HEK293 (cell line): Measurements from ENCODE around the gene SYNGR1.

ENCODE experiments used
- CTCF ChIA-PET: fragments of 350-600 bp; formaldehyde crosslinking; extraction: SDS; loops from one replicate; lab custom pipeline; 2021; ENCODE audit warnings: antibody characterized with exemption; lab: Yijun Ruan, JAX
- POLR2A ChIA-PET: fragments of 300-600 bp; formaldehyde crosslinking; extraction: SDS; loops from one replicate; lab custom pipeline; 2020; ENCODE audit warnings: antibody characterized with exemption, inconsistent platforms; lab: Yijun Ruan, JAX
- H3K27ac ChIP-seq: fragments of 200-500 bp; sonication (Bioruptor generic); 2 replicates; pipeline ENCODE4 v1.5.1; 2014; ENCODE audit warnings: low read depth, low read length, control low read depth, inconsistent platforms; ENCODE audit errors: extremely low read depth
- H3K36me3 ChIP-seq, 2 experiments: fragments of 200-500 bp in 1 of 2; sonication (Bioruptor generic) in 1 of 2; 1 replicate in 1 of 2; 2 replicates in 1 of 2; pipeline ENCODE4 v1.5.1; 2014 to 2017; ENCODE audit warnings: inconsistent platforms in 2 of 2, low read length in 2 of 2; ENCODE audit not compliant: control insufficient read depth in 2 of 2, insufficient read depth in 1 of 2
- H3K4me1 ChIP-seq: fragments of 200-500 bp; sonication (Bioruptor generic); 2 replicates; pipeline ENCODE4 v1.5.1; 2014; ENCODE audit warnings: mild to moderate bottlenecking, low read length, inconsistent platforms; ENCODE audit not compliant: control insufficient read depth, insufficient read depth
- H3K4me3 ChIP-seq: 2 replicates; pipeline ENCODE4 v1.5.1; 2011; ENCODE audit warnings: low read depth, mild to moderate bottlenecking, control low read depth, low read length, moderate library complexity
- H3K9me3 ChIP-seq: fragments of 200-500 bp; sonication (Bioruptor generic); 2 replicates; pipeline ENCODE4 v1.5.1; 2014; ENCODE audit warnings: low read depth, low read length, inconsistent platforms; ENCODE audit not compliant: control insufficient read depth, insufficient read depth
- ELK4 ChIP-seq: IDR thresholded peaks from 2 replicates; pipeline ENCODE4 v1.6.1; 2011; ENCODE audit warnings: mild to moderate bottlenecking, low read depth, low read length, borderline replicate concordance
- KLF16 ChIP-seq: fragments of 450-650 bp; formaldehyde crosslinking; IDR thresholded peaks from 2 replicates; pipeline ENCODE4 v1.5.1; 2017; ENCODE audit warnings: missing biosample characterization, missing genetic modification characterization
- KLF7 ChIP-seq: fragments of 450-650 bp; formaldehyde crosslinking; IDR thresholded peaks from 2 replicates; pipeline ENCODE4 v1.5.1; 2016; ENCODE audit warnings: missing biosample characterization, missing genetic modification characterization, borderline replicate concordance
- KLF9 ChIP-seq: fragments of 450-650 bp; formaldehyde crosslinking; IDR thresholded peaks from 2 replicates; pipeline ENCODE4 v1.5.1; 2016; ENCODE audit warnings: missing biosample characterization, missing genetic modification characterization, low read depth
- PATZ1 ChIP-seq: fragments of 450-650 bp; formaldehyde crosslinking; IDR thresholded peaks from 2 replicates; pipeline ENCODE4 v1.5.1; 2016; ENCODE audit warnings: missing biosample characterization, missing genetic modification characterization
- PRDM2 ChIP-seq: fragments of 450-650 bp; formaldehyde crosslinking; IDR thresholded peaks from 2 replicates; pipeline ENCODE4 v1.5.1; 2016; ENCODE audit warnings: missing biosample characterization, missing genetic modification characterization, borderline replicate concordance
- SCRT2 ChIP-seq: fragments of 450-650 bp; formaldehyde crosslinking; IDR thresholded peaks from 2 replicates; pipeline ENCODE4 v1.5.1; 2016; ENCODE audit warnings: missing biosample characterization, missing genetic modification characterization
- YY1 ChIP-seq: fragments of 450-650 bp; formaldehyde crosslinking; IDR thresholded peaks from 2 replicates; pipeline ENCODE4 v1.5.1; 2018; ENCODE audit warnings: missing biosample characterization, missing genetic modification characterization
- ZBTB17 ChIP-seq: fragments of 450-650 bp; formaldehyde crosslinking; IDR thresholded peaks from 2 replicates; pipeline ENCODE4 v1.5.1; 2016; ENCODE audit warnings: missing biosample characterization, missing genetic modification characterization
- ZBTB8A ChIP-seq: fragments of 450-650 bp; formaldehyde crosslinking; IDR thresholded peaks from 2 replicates; pipeline ENCODE4 v1.5.1; 2016; ENCODE audit warnings: missing biosample characterization, missing genetic modification characterization
- ZFHX2 ChIP-seq: fragments of 450-650 bp; formaldehyde crosslinking; conservative IDR thresholded peaks from 2 replicates; pipeline ENCODE4 v1.5.1; 2016; ENCODE audit warnings: missing biosample characterization, missing genetic modification characterization
- ZFP3 ChIP-seq: fragments of 450-650 bp; formaldehyde crosslinking; IDR thresholded peaks from 2 replicates; pipeline ENCODE4 v1.5.1; 2016; ENCODE audit warnings: low read depth, missing biosample characterization, missing genetic modification characterization
- ZNF138 ChIP-seq: fragments of 450-650 bp; formaldehyde crosslinking; IDR thresholded peaks from 2 replicates; pipeline ENCODE4 v1.5.1; 2016; ENCODE audit warnings: missing biosample characterization, missing genetic modification characterization, borderline replicate concordance
- ZNF148 ChIP-seq: fragments of 450-650 bp; formaldehyde crosslinking; IDR thresholded peaks from 2 replicates; pipeline ENCODE4 v1.5.0; 2017; ENCODE audit warnings: missing biosample characterization, missing genetic modification characterization, borderline replicate concordance
- ZNF157 ChIP-seq: fragments of 450-650 bp; formaldehyde crosslinking; IDR thresholded peaks from 2 replicates; pipeline ENCODE4 v1.5.1; 2016; ENCODE audit warnings: missing biosample characterization, missing genetic modification characterization
- ZNF184 ChIP-seq: fragments of 450-650 bp; IDR thresholded peaks from 2 replicates; pipeline ENCODE4 v1.5.1; 2018; ENCODE audit warnings: missing biosample characterization, mild to moderate bottlenecking, missing genetic modification characterization
- ZNF292 ChIP-seq: fragments of 450-650 bp; formaldehyde crosslinking; IDR thresholded peaks from 2 replicates; pipeline ENCODE4 v1.5.1; 2016; ENCODE audit warnings: low read depth, missing biosample characterization, missing genetic modification characterization, borderline replicate concordance
- ZNF335 ChIP-seq: fragments of 450-650 bp; formaldehyde crosslinking; conservative IDR thresholded peaks from 2 replicates; pipeline ENCODE4 v1.5.1; 2016; ENCODE audit warnings: missing biosample characterization, missing genetic modification characterization
- ZNF394 ChIP-seq: fragments of 450-650 bp; formaldehyde crosslinking; IDR thresholded peaks from 2 replicates; pipeline ENCODE4 v1.5.1; 2016; ENCODE audit warnings: missing biosample characterization, missing genetic modification characterization, mild to moderate bottlenecking, moderate library complexity, borderline replicate concordance
- ZNF610 ChIP-seq: fragments of 450-650 bp; formaldehyde crosslinking; IDR thresholded peaks from 2 replicates; pipeline ENCODE4 v1.5.1; 2016; ENCODE audit warnings: missing biosample characterization, missing genetic modification characterization, borderline replicate concordance
- ZNF623 ChIP-seq: fragments of 450-650 bp; formaldehyde crosslinking; IDR thresholded peaks from 2 replicates; pipeline ENCODE4 v1.5.1; 2016; ENCODE audit warnings: missing biosample characterization, missing genetic modification characterization
- ZNF629 ChIP-seq: fragments of 450-650 bp; formaldehyde crosslinking; IDR thresholded peaks from 2 replicates; pipeline ENCODE4 v1.5.1; 2017; ENCODE audit warnings: missing biosample characterization, missing genetic modification characterization
- ZNF701 ChIP-seq: fragments of 450-650 bp; formaldehyde crosslinking; IDR thresholded peaks from 2 replicates; pipeline ENCODE4 v1.5.1; 2016; ENCODE audit warnings: missing biosample characterization, missing genetic modification characterization
- ZNF707 ChIP-seq: fragments of 450-650 bp; formaldehyde crosslinking; IDR thresholded peaks from 2 replicates; pipeline ENCODE4 v1.5.1; 2016; ENCODE audit warnings: missing biosample characterization, missing genetic modification characterization

The SYNGR1 gene

GRCh38 chr22:39388261-39389011 lies 38.6 kb downstream of the SYNGR1 start (continued):
- TF ChIP-seq ZNF394 (tag by site-specific recombination): peak; percentile 96
- no peak for TF ChIP-seq ZNF623 (tag by site-specific recombination)
- no peak for TF ChIP-seq ZNF335 (tag by site-specific recombination)
- no peak for TF ChIP-seq ZBTB8A (tag by site-specific recombination)
- no peak for TF ChIP-seq ZNF138 (tag by site-specific recombination)
- TF ChIP-seq SCRT2 (tag by site-specific recombination): no peak
- 0 out of 2 replicates have a peak, but pooled peaks have one; percentile 31 for TF ChIP-seq KLF7
- TF ChIP-seq ZNF707 (tag by site-specific recombination): no peak
- no peak for TF ChIP-seq ZNF157 (tag by site-specific recombination)
- no peak for TF ChIP-seq ZNF610 (tag by site-specific recombination)
- peak; percentile 74 for TF ChIP-seq KLF9 (tag by site-specific recombination)
- TF ChIP-seq ZBTB17: 0 out of 2 replicates have a peak, but pooled peaks have one; percentile 20
- TF ChIP-seq PATZ1 (tag by site-specific recombination): no peak
- TF ChIP-seq ZNF184 (tag by site-specific recombination): no peak
- peak; percentile 74 for TF ChIP-seq ZFHX2 (tag by site-specific recombination)
- TF ChIP-seq PRDM2 (tag by site-specific recombination): no peak
- TF ChIP-seq ZFP3: no peak

GRCh38 chr22:39389420-39389819 lies 39.6 kb downstream of the SYNGR1 start:
- CTCF ChIA-PET: interaction anchor here (0.6 kb wide), 1 partner anchor 56 kb away, joined by 3 read pairs; no protein-coding TSS in a partner anchor
- no peaks in the 10 kb centered on the region for H3K9me3 ChIP-seq
- H3K36me3 ChIP-seq: no peaks in the 10 kb centered on the region
- H3K4me1 ChIP-seq: no peaks in the 10 kb centered on the region
- H3K27ac ChIP-seq: no peak overlapping the region
- no peak overlapping the region for H3K4me3 ChIP-seq
- POLR2A ChIA-PET: interaction anchor here (0.6 to 1.2 kb wide), 2 partner anchors 10 to 140 kb away, joined by 4 to 7 read pairs; partner anchors contain the start of gene TAB1
- TF ChIP-seq ZNF292: no peak
- TF ChIP-seq KLF16 (tag by site-specific recombination): no peak
- no peak for TF ChIP-seq ZNF629 (tag by site-specific recombination)
- no peak for TF ChIP-seq YY1 (tag by site-specific recombination)
- TF ChIP-seq ZNF701 (tag by site-specific recombination): no peak
- no peak for TF ChIP-seq ELK4
- TF ChIP-seq ZNF148: no peak
